Measurements from ENCODE around the gene ALK. TPM values are rescaled to one million over a fixed set of nuclear protein-coding genes. Genes with fewer than 3 reads are reported as not detected.

The ALK gene
- polyA plus RNA-seq, 1 experiment: not detected

GRCh38 chr2:29187926-29188325 is 733.5 kb downstream of the ALK start:
- DNase-seq (ENCODE audit: low read depth, low spot score): no peak
- H3K9me3 ChIP-seq (ENCODE audit: control insufficient read depth, insufficient read depth, low read length): no peaks in the 10 kb centered on the region
- no peak for TF ChIP-seq CTCF (IDR thresholded peaks at IDR 0.05; ENCODE audit: low read depth, low read length)
- ChIA-PET POLR2A (no interaction called here), CTCF (no interaction called here)
- no peaks in the 10 kb centered on the region for H3K27me3 ChIP-seq (ENCODE audit: control insufficient read depth, insufficient read depth, low read length)
- no peak overlapping the region for H3K4me3 ChIP-seq (ENCODE audit: low read depth, low read length)
- no peak overlapping the region for H3K27ac ChIP-seq (ENCODE audit: low read depth, low read length)

- POLR2A ChIA-PET: no interaction called here
- CTCF ChIA-PET: no interaction called here
- no peak for TF ChIP-seq CTCF (IDR thresholded peaks at IDR 0.05; ENCODE audit: low read depth, low read length)
- no peak for DNase-seq (ENCODE audit: low read depth, low spot score)
- Histone ChIP-seq H3K27ac (ENCODE audit: low read depth, low read length) (no peak overlapping the region), H3K27me3 (ENCODE audit: control insufficient read depth, insufficient read depth, low read length) (no peaks in the 10 kb centered on the region), H3K9me3 (ENCODE audit: control insufficient read depth, insufficient read depth, low read length) (no peaks in the 10 kb centered on the region), H3K4me3 (ENCODE audit: low read depth, low read length) (no peak overlapping the region)
These were observed 734.6 kb downstream of the ALK start for GRCh38 chr2:29186817-29187216.

- CTCF ChIA-PET: no interaction called here
- POLR2A ChIA-PET: no interaction called here
- no peak for TF ChIP-seq CTCF (IDR thresholded peaks at IDR 0.05; ENCODE audit: low read depth, low read length)
These were observed 736.9 kb downstream of the ALK start for GRCh38 chr2:29184531-29184930.

GRCh38 chr2:29182920-29183319 is 738.5 kb downstream of the ALK start:
- TF ChIP-seq CTCF (IDR thresholded peaks at IDR 0.05; ENCODE audit: low read depth, low read length): no peak

More at GRCh38 chr2:29184531-29184930, 736.9 kb downstream of the ALK start:
- H3K9me3 ChIP-seq (ENCODE audit: control insufficient read depth, insufficient read depth, low read length): no peaks in the 10 kb centered on the region
- H3K27me3 ChIP-seq (ENCODE audit: control insufficient read depth, insufficient read depth, low read length): no peaks in the 10 kb centered on the region
- no peak overlapping the region for H3K27ac ChIP-seq (ENCODE audit: low read depth, low read length)
- H3K4me3 ChIP-seq (ENCODE audit: low read depth, low read length): no peak overlapping the region
- DNase-seq (ENCODE audit: low read depth, low spot score): no peak

GRCh38 chr2:29182334-29182733 is 739.1 kb downstream of the ALK start:
- DNase-seq (ENCODE audit: low read depth, low spot score): no peak
- no peak for TF ChIP-seq CTCF (IDR thresholded peaks at IDR 0.05; ENCODE audit: low read depth, low read length)
- Histone ChIP-seq H3K27ac (ENCODE audit: low read depth, low read length) (no peak overlapping the region), H3K27me3 (ENCODE audit: control insufficient read depth, insufficient read depth, low read length) (no peaks in the 10 kb centered on the region), H3K9me3 (ENCODE audit: control insufficient read depth, insufficient read depth, low read length) (no peaks in the 10 kb centered on the region), H3K4me3 (ENCODE audit: low read depth, low read length) (no peak overlapping the region)
- ChIA-PET POLR2A (no interaction called here), CTCF (interaction anchor here (1.0 to 2.2 kb wide), 2 partner anchors 15 to 224 kb away, joined by 3 to 4 read pairs; no protein-coding TSS in a partner anchor)

More at GRCh38 chr2:29182920-29183319, 738.5 kb downstream of the ALK start:
- CTCF ChIA-PET: interaction anchor here (1.0 to 2.2 kb wide), 2 partner anchors 14 to 224 kb away, joined by 3 to 4 read pairs; no protein-coding TSS in a partner anchor
- Histone ChIP-seq H3K27ac (ENCODE audit: low read depth, low read length) (no peak overlapping the region), H3K27me3 (ENCODE audit: control insufficient read depth, insufficient read depth, low read length) (no peaks in the 10 kb centered on the region), H3K9me3 (ENCODE audit: control insufficient read depth, insufficient read depth, low read length) (no peaks in the 10 kb centered on the region), H3K4me3 (ENCODE audit: low read depth, low read length) (no peak overlapping the region)
- POLR2A ChIA-PET: interaction anchor here (1.0 kb wide), 1 partner anchor 18 kb away, joined by 3 read pairs; no protein-coding TSS in a partner anchor
- no peak for DNase-seq (ENCODE audit: low read depth, low spot score)
